ENCODE results near the gene MAN1A2. TPM values are rescaled to one million over a fixed set of nuclear protein-coding genes. Genes with fewer than 3 reads are reported as not detected.

Gene MAN1A2
- total RNA-seq, 1 donor from 2014 or later = 43.5 TPM

- H3K79me2 ChIP-seq (ENCODE audit: insufficient read depth, low read length) = no peaks in the 10 kb centered on the region
- H3K9ac ChIP-seq (ENCODE audit: low read length) = no peak overlapping the region
- DNase-seq (ENCODE audit: low read depth) (no peak), FAIRE-seq (no peak)
- TF ChIP-seq EZH2 (IDR thresholded peaks at IDR 0.05; ENCODE audit: insufficient read depth, low read length) (no peak), CTCF (IDR thresholded peaks at IDR 0.05; ENCODE audit: insufficient read depth, low read depth, low read length) (no peak)
- H3K9me3 Mint-ChIP-seq (ENCODE audit: unreplicated experiment) = no peaks in the 10 kb centered on the region
- H3K9me3 ChIP-seq (ENCODE audit: insufficient read depth, low read depth, low read length) = no peaks in the 10 kb centered on the region
- H3K27me3 Mint-ChIP-seq (ENCODE audit: low read depth, unreplicated experiment) = no peaks in the 10 kb centered on the region
- no peaks in the 10 kb centered on the region for H3K27me3 ChIP-seq (ENCODE audit: insufficient read depth, low read length)
- peaks cover 4% of the 10 kb centered on the region for H3K4me1 ChIP-seq (ENCODE audit: insufficient read depth, low read length)
- H3K4me3 Mint-ChIP-seq (ENCODE audit: unreplicated experiment) = no peak overlapping the region
- no peak overlapping the region for H3K27ac ChIP-seq (ENCODE audit: low read depth, low read length)
- H4K20me1 ChIP-seq (ENCODE audit: insufficient read depth, low read length) = no peaks in the 10 kb centered on the region
- no peak overlapping the region for H3K4me2 ChIP-seq (ENCODE audit: low read length)
- no peak overlapping the region for H3K27ac Mint-ChIP-seq (ENCODE audit: unreplicated experiment)
- H3K4me3 ChIP-seq (ENCODE audit: insufficient read depth, low read depth, low read length) = no peak overlapping the region
- no peak overlapping the region for H2AFZ ChIP-seq (ENCODE audit: low read depth, low read length)
- H3K4me1 Mint-ChIP-seq (ENCODE audit: low read depth, unreplicated experiment) = peaks cover 15% of the 10 kb centered on the region
- no peaks in the 10 kb centered on the region for H3K36me3 ChIP-seq (ENCODE audit: insufficient read depth, low read length)
- H3K36me3 Mint-ChIP-seq (ENCODE audit: low read depth, unreplicated experiment) = no peaks in the 10 kb centered on the region
Observed at GRCh38 chr1:117529683-117530082, 162.4 kb downstream of the MAN1A2 start.

GRCh38 chr1:117531222-117531621, 164.0 kb downstream of the MAN1A2 start:
- H3K9me3 ChIP-seq (ENCODE audit: insufficient read depth, low read depth, low read length) = no peaks in the 10 kb centered on the region
- Mint-ChIP-seq H3K27ac (ENCODE audit: unreplicated experiment) (no peak overlapping the region), H3K4me1 (ENCODE audit: low read depth, unreplicated experiment) (peaks cover 12% of the 10 kb centered on the region), H3K36me3 (ENCODE audit: low read depth, unreplicated experiment) (no peaks in the 10 kb centered on the region), H3K27me3 (ENCODE audit: low read depth, unreplicated experiment) (no peaks in the 10 kb centered on the region), H3K4me3 (ENCODE audit: unreplicated experiment) (no peak overlapping the region), H3K9me3 (ENCODE audit: unreplicated experiment) (no peaks in the 10 kb centered on the region)
- TF ChIP-seq EZH2 (IDR thresholded peaks at IDR 0.05; ENCODE audit: insufficient read depth, low read length) = no peak
- TF ChIP-seq CTCF (IDR thresholded peaks at IDR 0.05; ENCODE audit: insufficient read depth, low read depth, low read length) = no peak
- no peaks in the 10 kb centered on the region for H3K27me3 ChIP-seq (ENCODE audit: insufficient read depth, low read length)
- no peak overlapping the region for H3K27ac ChIP-seq (ENCODE audit: low read depth, low read length)
- DNase-seq (ENCODE audit: low read depth) (no peak), FAIRE-seq (no peak)
- no peak overlapping the region for H3K4me2 ChIP-seq (ENCODE audit: low read length)
- no peak overlapping the region for H3K4me3 ChIP-seq (ENCODE audit: insufficient read depth, low read depth, low read length)
- no peaks in the 10 kb centered on the region for H3K79me2 ChIP-seq (ENCODE audit: insufficient read depth, low read length)
- H3K4me1 ChIP-seq (ENCODE audit: insufficient read depth, low read length) = peaks cover 4% of the 10 kb centered on the region
- no peaks in the 10 kb centered on the region for H3K36me3 ChIP-seq (ENCODE audit: insufficient read depth, low read length)
- H4K20me1 ChIP-seq (ENCODE audit: insufficient read depth, low read length) = no peaks in the 10 kb centered on the region
- H3K9ac ChIP-seq (ENCODE audit: low read length) = no peak overlapping the region
- no peak overlapping the region for H2AFZ ChIP-seq (ENCODE audit: low read depth, low read length)

- peak; percentile 5 for FAIRE-seq
- TF ChIP-seq CTCF (IDR thresholded peaks at IDR 0.05; ENCODE audit: insufficient read depth, low read depth, low read length) = peak; percentile 58
- no peak for TF ChIP-seq EZH2 (IDR thresholded peaks at IDR 0.05; ENCODE audit: insufficient read depth, low read length)
- H2AFZ ChIP-seq (ENCODE audit: low read depth, low read length) = peak overlapping the region; percentile 46
Observed at GRCh38 chr1:117534995-117535467, 167.8 kb downstream of the MAN1A2 start.

More at GRCh38 chr1:117534995-117535467, 167.8 kb downstream of the MAN1A2 start:
- H3K27me3 Mint-ChIP-seq (ENCODE audit: low read depth, unreplicated experiment) = no peaks in the 10 kb centered on the region
- Histone ChIP-seq H3K9me3 (ENCODE audit: insufficient read depth, low read depth, low read length) (no peaks in the 10 kb centered on the region), H3K27me3 (ENCODE audit: insufficient read depth, low read length) (peaks cover 2% of the 10 kb centered on the region), H4K20me1 (ENCODE audit: insufficient read depth, low read length) (no peaks in the 10 kb centered on the region), H3K27ac (ENCODE audit: low read depth, low read length) (no peak overlapping the region), H3K79me2 (ENCODE audit: insufficient read depth, low read length) (no peaks in the 10 kb centered on the region), H3K9ac (ENCODE audit: low read length) (no peak overlapping the region), H3K4me2 (ENCODE audit: low read length) (peak overlapping the region; percentile 50), H3K4me1 (ENCODE audit: insufficient read depth, low read length) (no peaks in the 10 kb centered on the region), H3K36me3 (ENCODE audit: insufficient read depth, low read length) (no peaks in the 10 kb centered on the region), H3K4me3 (ENCODE audit: insufficient read depth, low read depth, low read length) (no peak overlapping the region)
- no peaks in the 10 kb centered on the region for H3K4me1 Mint-ChIP-seq (ENCODE audit: low read depth, unreplicated experiment)
- peak; percentile 47 for DNase-seq (ENCODE audit: low read depth)
- H3K27ac Mint-ChIP-seq (ENCODE audit: unreplicated experiment) = no peak overlapping the region
- no peak overlapping the region for H3K4me3 Mint-ChIP-seq (ENCODE audit: unreplicated experiment)
- no peaks in the 10 kb centered on the region for H3K36me3 Mint-ChIP-seq (ENCODE audit: low read depth, unreplicated experiment)
- no peaks in the 10 kb centered on the region for H3K9me3 Mint-ChIP-seq (ENCODE audit: unreplicated experiment)
